ENCODE results near the gene KRTAP1-3.
"Not testable (repeated sequence)": the region's sequence is repeated elsewhere in the genome, so short reads cannot be mapped to it uniquely, and the experiment has no call there.

KRTAP1-3 gene

GRCh38 chr17:41009301-41009760, 25.3 kb downstream of the KRTAP1-3 start:
- DNase-seq = no peak

- no peak for DNase-seq
These were observed 25.9 kb downstream of the KRTAP1-3 start, which contains the start of gene KRTAP3-1 for GRCh38 chr17:41008811-41009210. Gene KRTAP3-1, minus strand, starts transcription at chr17:41009128. Its CDS starts 54 bp downstream, at chr17:41009074.

DNA sequence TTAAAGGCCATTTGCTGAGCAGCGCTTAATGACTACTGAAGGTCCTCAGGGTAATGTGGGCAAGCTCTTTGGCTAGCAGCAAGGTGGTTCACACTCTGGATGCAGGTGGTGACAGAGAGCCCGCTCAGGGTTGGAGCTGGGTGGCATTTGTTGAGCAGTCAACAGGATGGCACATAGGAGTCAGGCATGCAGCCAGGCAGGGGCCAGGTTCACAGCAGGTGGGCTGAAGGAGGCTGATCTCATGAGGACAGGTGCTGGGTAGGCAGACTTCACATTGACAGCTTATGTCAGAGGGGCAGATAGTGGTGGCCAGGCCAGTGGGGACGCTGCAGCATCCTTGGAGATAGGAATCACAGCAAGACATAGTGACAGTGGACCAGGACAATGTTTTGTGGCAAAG, 30.3 kb downstream of the KRTAP1-3 start:
- DNase-seq = no peak

- DNase-seq = no peak
These were observed 30.7 kb downstream of the KRTAP1-3 start for GRCh38 chr17:41003926-41004325.

DNA sequence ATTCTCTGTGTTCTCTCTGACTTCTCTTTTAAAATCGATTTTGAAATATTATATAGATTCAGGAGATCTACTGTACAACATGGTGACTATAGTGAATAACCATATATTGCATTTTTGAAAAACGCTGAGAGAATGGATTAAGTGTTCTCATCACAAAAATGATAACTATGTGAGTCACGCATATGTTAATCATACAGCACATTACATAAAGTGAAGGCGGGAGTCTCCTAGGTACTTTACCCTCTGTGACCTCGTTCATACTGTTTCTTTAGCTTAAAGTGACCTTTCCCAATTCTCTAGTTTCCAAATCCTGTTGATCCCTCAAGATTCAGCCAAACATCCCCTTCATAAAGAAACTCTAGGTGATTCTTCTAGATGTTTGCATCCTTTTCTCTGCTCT, 31.9 kb downstream of the KRTAP1-3 start:
- DNase-seq = no peak

DNA sequence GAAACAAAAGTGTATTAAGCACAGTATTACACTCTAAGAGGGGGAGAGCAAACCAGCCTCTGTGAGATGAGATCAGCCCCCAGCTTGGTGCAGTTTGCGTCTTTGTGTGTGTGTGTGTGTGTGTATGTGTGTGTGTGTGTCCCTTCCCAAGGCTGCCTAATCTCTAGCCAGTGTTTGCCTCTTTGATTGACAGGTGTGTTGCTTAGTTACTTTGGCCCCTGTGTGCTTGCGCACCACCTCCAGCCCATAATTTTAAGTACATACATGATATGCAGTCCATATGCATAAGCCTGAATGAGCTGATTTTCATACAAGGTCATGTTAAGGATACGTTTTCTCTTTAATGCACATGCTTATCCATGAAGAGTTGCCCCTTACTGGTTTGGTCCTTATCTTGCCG, 32.9 kb downstream of the KRTAP1-3 start:
- DNase-seq = no peak

DNA sequence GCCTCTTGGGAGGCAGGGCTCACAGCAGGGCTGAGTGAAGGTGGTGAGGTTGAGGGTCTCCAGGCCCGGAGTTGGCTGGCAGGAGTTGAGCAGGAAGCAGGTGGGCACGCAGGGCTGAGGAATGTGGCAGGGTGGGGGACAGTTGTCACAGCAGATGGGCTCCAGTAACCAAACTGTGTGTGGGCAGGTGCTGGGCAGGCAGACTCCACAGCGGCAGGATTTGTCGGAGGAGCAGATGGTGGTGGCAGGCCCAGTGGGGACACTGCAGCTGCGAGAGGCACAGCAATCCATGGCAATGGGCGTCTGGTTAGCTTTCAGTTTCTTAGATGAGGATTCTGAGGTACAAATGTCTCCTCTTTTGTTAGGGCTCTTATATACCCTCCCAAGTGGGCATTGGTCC, 35.1 kb downstream of the KRTAP1-3 start, which contains the start of gene KRTAP3-2:
TSS of gene KRTAP3-2 (minus strand) at position 344 of the 400 bp plus-strand sequence. CDS start at position 291, 53 bp downstream.
- DNase-seq = not testable (repeated sequence)

DNA sequence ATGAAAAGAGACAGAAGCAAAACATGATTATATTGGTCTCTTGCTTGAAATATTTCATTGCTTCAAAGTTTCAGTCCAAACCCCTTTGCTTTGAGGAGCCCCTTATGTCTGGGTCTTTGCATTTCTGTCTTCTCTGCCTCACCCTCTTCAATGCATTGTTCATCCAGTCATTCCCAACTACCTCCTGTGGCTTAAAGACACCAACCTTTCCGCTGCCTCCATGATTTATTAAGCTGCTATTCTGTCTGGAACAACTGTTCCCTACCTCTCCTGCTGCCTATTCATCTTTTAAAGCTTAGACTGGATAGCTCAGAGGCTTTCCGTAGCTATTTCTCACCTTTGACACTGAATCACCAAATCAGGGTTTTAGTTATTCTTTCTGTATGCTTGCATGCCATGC, 37.3 kb downstream of the KRTAP1-3 start:
- DNase-seq = no peak

GRCh38 chr17:40996829-40997228, 37.8 kb downstream of the KRTAP1-3 start:
- DNase-seq = no peak

DNA sequence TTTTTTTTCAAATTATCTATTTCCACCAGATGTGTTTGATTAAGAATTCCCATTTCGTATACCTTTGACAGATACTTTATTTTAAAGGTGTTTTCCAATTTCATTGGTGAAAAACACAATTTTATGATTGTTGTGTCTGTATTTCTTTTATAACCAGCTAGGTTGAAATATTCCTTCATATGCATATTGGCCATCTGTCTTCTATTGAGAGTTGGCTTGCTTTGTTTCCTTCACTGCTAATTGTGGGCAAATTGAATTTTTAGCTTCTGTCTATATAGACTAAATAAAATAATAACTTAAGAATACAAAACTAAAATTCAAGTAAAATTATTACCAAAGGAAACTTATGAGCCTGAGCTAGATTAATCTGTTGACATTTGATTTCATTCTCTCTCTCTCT, 39.6 kb downstream of the KRTAP1-3 start:
- no peak for DNase-seq

DNA sequence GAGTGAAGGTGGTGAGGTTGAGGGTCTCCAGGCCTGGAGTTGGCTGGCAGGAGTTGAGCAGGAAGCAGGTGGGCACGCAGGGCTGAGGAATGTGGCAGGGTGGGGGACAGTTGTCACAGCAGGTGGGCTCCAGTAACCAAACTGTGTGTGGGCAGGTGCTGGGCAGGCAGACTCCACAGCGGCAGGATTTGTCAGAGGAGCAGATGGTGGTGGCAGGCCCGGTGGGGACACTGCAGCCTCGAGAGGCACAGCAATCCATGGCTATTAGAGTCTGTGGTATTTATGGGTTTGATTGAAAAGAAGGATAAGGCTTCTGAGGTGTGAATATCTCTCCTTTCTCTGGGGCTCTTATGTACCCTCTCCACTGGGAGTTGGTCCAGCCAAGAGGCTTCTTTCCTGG, 40.8 kb downstream of the KRTAP1-3 start, which contains the start of gene KRTAP3-3:
TSS of gene KRTAP3-3 (minus strand) at position 326 of the 400 bp plus-strand sequence. CDS start at position 259, 67 bp downstream.
- DNase-seq = no peak

GRCh38 chr17:40993084-40993483, 41.6 kb downstream of the KRTAP1-3 start:
- no peak for DNase-seq

- DNase-seq = no peak
These were observed 42.0 kb downstream of the KRTAP1-3 start for GRCh38 chr17:40992666-40993065.

DNA sequence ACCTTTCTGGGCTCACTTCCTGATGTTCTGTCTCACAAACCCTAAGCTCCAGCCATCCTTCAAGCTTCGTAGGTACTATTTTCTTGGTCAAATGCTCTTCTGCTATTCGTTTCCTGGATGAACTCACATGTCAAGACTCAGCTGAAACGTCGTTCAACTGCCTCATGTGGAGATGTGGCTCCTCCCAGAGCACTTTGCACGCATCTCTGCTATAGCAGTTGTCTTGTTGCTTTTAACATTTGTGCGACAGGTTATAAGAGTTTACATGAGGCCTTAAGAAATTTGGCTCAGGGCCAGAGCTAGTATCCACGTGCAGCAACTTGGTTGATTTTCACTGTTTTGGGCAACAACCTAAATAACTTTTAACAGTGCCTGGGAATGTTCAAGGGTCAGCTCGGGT, 47.8 kb downstream of the KRTAP1-3 start:
- no peak for DNase-seq

GRCh38 chr17:40984226-40984625, 50.4 kb downstream of the KRTAP1-3 start, which contains the start of gene KRT40:
Gene KRT40, minus strand, starts transcription at chr17:40984326. Its CDS starts 53 bp downstream, at chr17:40984273.
- DNase-seq = no peak

All from right forelimb (tissue), 1 donor.